ENCODE measurements around the gene KAZN. TPM values are rescaled to one million over a fixed set of nuclear protein-coding genes. Genes with fewer than 3 reads are reported as not detected.

The KAZN gene
- polyA plus RNA-seq, 1 donor (not counting 4 experiments of a cell fraction or from before 2014, with no cell fraction given): 5.9 TPM

- no peak overlapping the region for H3K4me2 ChIP-seq (ENCODE audit: control insufficient read depth, extremely low read depth, insufficient read depth, low read depth, low read length)
- no peaks in the 10 kb centered on the region for H3K9me1 ChIP-seq (ENCODE audit: control insufficient read depth, extremely low read depth, insufficient read depth, low read length)
- peaks cover 2% of the 10 kb centered on the region for H4K20me1 ChIP-seq (ENCODE audit: control insufficient read depth, extremely low read depth, insufficient read depth, low read length)
- no peak for DNase-seq (ENCODE audit: low read depth, low spot score)
- H3K9ac ChIP-seq (ENCODE audit: control insufficient read depth, extremely low read depth, insufficient read depth, low read length): no peak overlapping the region
- no peak for FAIRE-seq
- H3K27ac ChIP-seq (ENCODE audit: control insufficient read depth, insufficient read depth, low read length): no peak overlapping the region
- H2AFZ ChIP-seq (ENCODE audit: control insufficient read depth, low read length): no peak overlapping the region
- dilution Hi-C loops (cut with MboI; ENCODE audit: extremely low pct_ligation_motif_present, low sequenced_read_pairs): no loop called here
- peaks cover 5% of the 10 kb centered on the region for H3K27me3 ChIP-seq (ENCODE audit: control insufficient read depth, extremely low read depth, insufficient read depth, low read length)
- no peak for TF ChIP-seq CTCF (optimal IDR thresholded peaks at IDR 0.05 in 1 of 3, IDR thresholded peaks at IDR 0.05 in 1 of 3, conservative IDR thresholded peaks at IDR 0.05 in 1 of 3; ENCODE audit: extremely low read depth in 1 of 3, insufficient read depth in 2 of 3, low read length in 3 of 3)
- TF ChIP-seq EZH2 (IDR thresholded peaks at IDR 0.05; ENCODE audit: low read length): no peak
- H3K79me2 ChIP-seq (ENCODE audit: control insufficient read depth, insufficient read depth, low read length): no peaks in the 10 kb centered on the region
- no peak overlapping the region for H3K4me3 ChIP-seq (ENCODE audit: control insufficient read depth in 2 of 3, extremely low read depth in 1 of 3, insufficient read depth in 2 of 3, low read depth in 1 of 3, low read length in 3 of 3)
- H3K4me1 ChIP-seq (ENCODE audit: control insufficient read depth, extremely low read depth, insufficient read depth, low read length): no peaks in the 10 kb centered on the region
- no peaks in the 10 kb centered on the region for H3K9me3 ChIP-seq (ENCODE audit: control insufficient read depth, low read depth, low read length)
- no peaks in the 10 kb centered on the region for H3K36me3 ChIP-seq (ENCODE audit: control insufficient read depth in 2 of 2, extremely low read depth in 1 of 2, insufficient read depth in 2 of 2, low read length in 2 of 2)
Measured at GRCh38 chr1:14555091-14555490, 43.4 kb upstream of the KAZN start.

GRCh38 chr1:14561014-14561693, 37.3 kb upstream of the KAZN start:
- dilution Hi-C loops (cut with MboI; ENCODE audit: extremely low pct_ligation_motif_present, low sequenced_read_pairs): no loop called here
- FAIRE-seq (no peak), DNase-seq (ENCODE audit: low read depth, low spot score) (no peak)
- no peak overlapping the region for H2AFZ ChIP-seq (ENCODE audit: control insufficient read depth, low read length)
- H3K36me3 ChIP-seq (ENCODE audit: control insufficient read depth in 2 of 2, extremely low read depth in 1 of 2, insufficient read depth in 2 of 2, low read length in 2 of 2): no peaks in the 10 kb centered on the region
- H3K9ac ChIP-seq (ENCODE audit: control insufficient read depth, extremely low read depth, insufficient read depth, low read length): no peak overlapping the region
- H3K9me3 ChIP-seq (ENCODE audit: control insufficient read depth, low read depth, low read length): no peaks in the 10 kb centered on the region
- H3K27me3 ChIP-seq (ENCODE audit: control insufficient read depth, extremely low read depth, insufficient read depth, low read length): no peaks in the 10 kb centered on the region
- H3K4me3 ChIP-seq (ENCODE audit: control insufficient read depth in 2 of 3, extremely low read depth in 1 of 3, insufficient read depth in 2 of 3, low read depth in 1 of 3, low read length in 3 of 3): no peak overlapping the region
- H3K9me1 ChIP-seq (ENCODE audit: control insufficient read depth, extremely low read depth, insufficient read depth, low read length): no peaks in the 10 kb centered on the region
- no peak for TF ChIP-seq CTCF (optimal IDR thresholded peaks at IDR 0.05 in 1 of 3, IDR thresholded peaks at IDR 0.05 in 1 of 3, conservative IDR thresholded peaks at IDR 0.05 in 1 of 3; ENCODE audit: extremely low read depth in 1 of 3, insufficient read depth in 2 of 3, low read length in 3 of 3)
- no peak for TF ChIP-seq EZH2 (IDR thresholded peaks at IDR 0.05; ENCODE audit: low read length)
- no peaks in the 10 kb centered on the region for H3K79me2 ChIP-seq (ENCODE audit: control insufficient read depth, insufficient read depth, low read length)
- no peaks in the 10 kb centered on the region for H3K4me1 ChIP-seq (ENCODE audit: control insufficient read depth, extremely low read depth, insufficient read depth, low read length)
- H3K27ac ChIP-seq (ENCODE audit: control insufficient read depth, insufficient read depth, low read length): no peak overlapping the region
- H3K4me2 ChIP-seq (ENCODE audit: control insufficient read depth, extremely low read depth, insufficient read depth, low read depth, low read length): no peak overlapping the region
- H4K20me1 ChIP-seq (ENCODE audit: control insufficient read depth, extremely low read depth, insufficient read depth, low read length): no peaks in the 10 kb centered on the region
